HepG2 (cell line): ENCODE measurements around the gene UBAP2L. TPM values are rescaled to one million over a fixed set of nuclear protein-coding genes. Genes with fewer than 3 reads are reported as not detected.
A peak's percentile ranks its signal among the peaks of the same experiment; 100 is the strongest.

Source experiments
- ATAC-seq: fragments of 200-7000 bp; cut with Tn5 transposase; 3 replicates; pipeline ENCODE4 v1.9.1; 2020; ENCODE audit warnings: mild to moderate bottlenecking, moderate library complexity
- BruUV-seq: library from RNA; stranded (reverse); fragments of 400-500 nt; replicated peaks from 2 replicates; lab custom pipeline; 2021; lab: Mats Ljungman, UMichigan
- CTCF ChIA-PET: fragments of 300-600 bp; formaldehyde crosslinking; extraction: SDS; loops from one replicate; lab custom pipeline; 2021; ENCODE audit warnings: low total read pairs, inconsistent platforms, low intra/inter-chr PET ratio; lab: Yijun Ruan, JAX
- POLR2A ChIA-PET: fragments of 350-600 bp; sonication (Branson Sonifier 250); formaldehyde crosslinking; loops from one replicate; lab custom pipeline; 2020; ENCODE audit warnings: antibody characterized with exemption, inconsistent platforms; lab: Yijun Ruan, JAX
- DNase-seq: peaks from one replicate; pipeline ENCODE4 v3.0.0-alpha.2; 2015; ENCODE audit warnings: low spot score
- FAIRE-seq: peaks from 3 replicates; lab custom pipeline; 2011; peaks lifted over from hg19 to GRCh38; lab: Jason Lieb, UNC
- H2AFZ ChIP-seq: one replicate; pipeline ENCODE4 v1.6.1; 2011; ENCODE audit warnings: low read length, inconsistent platforms
- H3K27ac ChIP-seq: fragments of 300-600 bp; 3 replicates; pipeline ENCODE4 v1.8.0; 2011; ENCODE audit warnings: mixed run types, mild to moderate bottlenecking, mixed read lengths, low read length, inconsistent platforms; ENCODE audit not compliant: insufficient read depth; ENCODE audit errors: extremely low read length
- H3K27me3 ChIP-seq, 2 experiments: fragments of 200-600 bp in 1 of 2; 2 replicates in 1 of 2; 3 replicates in 1 of 2; pipeline versions ENCODE4 v1.6.0 to v1.8.0; 2011; ENCODE audit warnings: low read length in 2 of 2, mild to moderate bottlenecking in 2 of 2, moderate library complexity in 2 of 2, inconsistent platforms in 1 of 2; ENCODE audit not compliant: insufficient read depth in 2 of 2, control insufficient read depth in 1 of 2
- H3K36me3 ChIP-seq, 2 experiments: fragments of 200-600 bp in 1 of 2; replicated peaks in 1 of 2; 2 replicates in 1 of 2; 3 replicates in 1 of 2; pipeline versions ENCODE4 v1.5.1 to v1.8.0; 2011; ENCODE audit warnings: low read length in 2 of 2, inconsistent platforms in 1 of 2; ENCODE audit not compliant: insufficient read depth in 2 of 2, control insufficient read depth in 1 of 2
- H3K4me1 ChIP-seq: 2 replicates; pipeline ENCODE4 v1.5.1; 2012; ENCODE audit warnings: low read length, inconsistent platforms; ENCODE audit not compliant: insufficient read depth
- H3K4me2 ChIP-seq: 2 replicates; pipeline ENCODE4 v1.6.0; 2011; ENCODE audit warnings: low read depth, low read length, inconsistent platforms
- H3K4me3 ChIP-seq, 3 experiments: fragments of 200-600 bp in 1 of 3; sonication (generic), shearing (Covaris generic) in 1 of 3; replicated peaks in 1 of 3; 2 replicates each; pipeline ENCODE4 v1.5.1; 2011 to 2016; ENCODE audit warnings: low read length in 3 of 3, inconsistent platforms in 2 of 3, low read depth in 2 of 3, mild to moderate bottlenecking in 2 of 3, control low read depth in 1 of 3, mixed read lengths in 1 of 3; ENCODE audit not compliant: insufficient read depth in 1 of 3
- H3K79me2 ChIP-seq: one replicate; pipeline ENCODE4 v1.6.1; 2011; ENCODE audit warnings: low read length, inconsistent platforms; ENCODE audit not compliant: insufficient read depth
- H3K9ac ChIP-seq: 2 replicates; pipeline ENCODE4 v1.6.0; 2011; ENCODE audit warnings: mild to moderate bottlenecking, low read depth, low read length, inconsistent platforms; ENCODE audit not compliant: insufficient read depth
- H3K9me3 ChIP-seq: 2 replicates; pipeline ENCODE4 v1.5.1; 2012; ENCODE audit warnings: mild to moderate bottlenecking, low read length
- H4K20me1 ChIP-seq: 2 replicates; pipeline ENCODE4 v1.6.0; 2011; ENCODE audit warnings: inconsistent platforms, mild to moderate bottlenecking, low read length, moderate library complexity; ENCODE audit not compliant: insufficient read depth
- AHR ChIP-seq: IDR thresholded peaks from 2 replicates; pipeline ENCODE4 v1.6.1; 2018; ENCODE audit warnings: missing genetic modification reagents, missing compliant biosample characterization
- CEBPB ChIP-seq: IDR thresholded peaks from 2 replicates; pipeline ENCODE4 v1.6.1; 2011; ENCODE audit warnings: low read depth, low read length, improper control_type of control experiment, borderline replicate concordance
- JUNB ChIP-seq: sonication (generic); formaldehyde crosslinking; IDR thresholded peaks from 2 replicates; pipeline ENCODE4 v1.8.0; 2022; ENCODE audit warnings: missing genetic modification reagents, mild to moderate bottlenecking, borderline replicate concordance
- LCORL ChIP-seq, 2 experiments: fragments of 450-650 bp in 1 of 2; sonication (generic) in 1 of 2; formaldehyde crosslinking in 1 of 2; IDR thresholded peaks; 2 replicates each; pipeline versions ENCODE4 v1.5.0 to v1.6.1; 2017 to 2020; ENCODE audit warnings: antibody characterized with exemption in 1 of 2, missing genetic modification reagents in 1 of 2
- MED1 ChIP-seq: sonication (generic); formaldehyde crosslinking; IDR thresholded peaks from 2 replicates; pipeline ENCODE4 v1.4.0; 2020; ENCODE audit warnings: missing genetic modification reagents
- NFATC3 ChIP-seq: sonication (generic); formaldehyde crosslinking; IDR thresholded peaks from 2 replicates; pipeline ENCODE4 v1.5.1; 2020; ENCODE audit warnings: mild to moderate bottlenecking, missing genetic modification reagents
- SRF ChIP-seq: IDR thresholded peaks from 2 replicates; pipeline ENCODE4 v1.6.1; 2011; ENCODE audit warnings: mild to moderate bottlenecking, low read depth, low read length, moderate library complexity
- YEATS2 ChIP-seq: sonication (generic); formaldehyde crosslinking; IDR thresholded peaks from 2 replicates; pipeline ENCODE4 v1.4.0; 2020; ENCODE audit warnings: missing genetic modification reagents, borderline replicate concordance
- ZIK1 ChIP-seq: sonication (generic); formaldehyde crosslinking; IDR thresholded peaks from 2 replicates; pipeline ENCODE4 v1.5.0; 2020; ENCODE audit warnings: mild to moderate bottlenecking, low read depth, missing genetic modification reagents, borderline replicate concordance
- ZNF230 ChIP-seq: sonication (generic); formaldehyde crosslinking; IDR thresholded peaks from 2 replicates; pipeline ENCODE4 v1.4.0; 2020; ENCODE audit warnings: mild to moderate bottlenecking, missing genetic modification reagents
- ZNF605 ChIP-seq: sonication (generic); formaldehyde crosslinking; IDR thresholded peaks from 2 replicates; pipeline ENCODE4 v1.8.0; 2022; ENCODE audit warnings: mild to moderate bottlenecking, missing genetic modification reagents
- ZNF773 ChIP-seq: sonication (generic); formaldehyde crosslinking; IDR thresholded peaks from 2 replicates; pipeline ENCODE4 v1.4.0; 2020; ENCODE audit warnings: missing genetic modification reagents, borderline replicate concordance
- WGBS: methylation state at CpG from one replicate; pipeline ENCODE4 v1.1.6; 2017; ENCODE audit warnings: low lambda C conversion rate; 5-methylcytosine and 5-hydroxymethylcytosine counted together
- in situ Hi-C: cut with HindIII; loops from 2 replicates; pipeline ENCODE4 v1.10.0; 2017; ENCODE audit warnings: low pct_unique_long_range_greater_than_20kb; ENCODE audit not compliant: extremely low pct_ligation_motif_present
- intact Hi-C: fragments of 100-400 bp; cut with micrococcal nuclease; formaldehyde crosslinking; loops from one replicate; pipeline ENCODE4 v1.10.0; 2022; ENCODE audit not compliant: unreplicated experiment
- polyA plus RNA-seq, 8 experiments: library from polyadenylated mRNA; depleted of rRNA in 3 of 8; stranded (reverse) in 7 of 8; unstranded in 1 of 8; fragments of >200 nt; fragmentation: Illumina TruSeq in 4 of 8; extraction: Trizol in 4 of 8; gene quantifications; 2 replicates each; pipeline versions ENCODE4 v1.2.1 to v1.2.3, GENCODE V29; 2011 to 2016; ENCODE audit warnings: low read depth in 4 of 8, missing spikeins in 1 of 8, mixed read lengths in 1 of 8; ENCODE audit not compliant: insufficient read depth in 1 of 8
- total RNA-seq, 5 experiments: library from RNA; depleted of rRNA; stranded (reverse); fragments of >200 nt; fragmentation: Illumina TruSeq; extraction: Trizol; gene quantifications; 2 replicates each; pipeline ENCODE4 v1.2.3, GENCODE V29; 2016; ENCODE audit warnings: low read depth in 1 of 5
- TF ChIP-seq, protein P1 (sequence below): sonication (generic); formaldehyde crosslinking; IDR thresholded peaks from 2 replicates; pipeline ENCODE4 v1.8.1; 2023; ENCODE audit warnings: mild to moderate bottlenecking, missing genetic modification reagents, borderline replicate concordance
- TF ChIP-seq, protein P2 (sequence below): sonication (generic); formaldehyde crosslinking; conservative IDR thresholded peaks from 2 replicates; pipeline ENCODE4 v1.8.1; 2023; ENCODE audit warnings: missing genetic modification reagents

Gene UBAP2L
- total and polyA plus RNA-seq, 2 of the 13 experiments (the other 11 are each of a cell fraction or from before 2014, with no cell fraction given) = 74.2 to 159 TPM

DNA sequence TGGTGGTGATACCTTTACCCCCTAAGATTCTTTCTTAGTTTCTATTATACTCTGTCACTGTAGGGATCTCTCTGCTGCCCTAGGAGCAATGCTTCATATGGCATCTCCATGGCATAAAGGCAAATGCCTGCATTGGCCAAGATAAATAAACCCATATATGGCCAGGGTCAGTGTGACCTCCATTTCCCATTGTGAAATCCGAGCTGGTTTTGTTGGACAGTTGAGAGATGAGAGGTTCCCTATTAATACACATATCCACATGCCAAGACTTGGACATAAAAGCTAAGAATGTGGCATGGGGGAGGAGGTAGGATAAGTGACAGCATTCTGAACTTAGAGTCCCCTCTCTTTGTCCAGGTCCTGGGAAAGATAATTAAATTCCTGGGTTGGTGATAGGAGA is 30.2 kb upstream of the UBAP2L start:
- ChIA-PET CTCF (no interaction called here), POLR2A (interaction anchor here (0.8 kb wide), 1 partner anchor 30 kb away, joined by 3 read pairs; a partner anchor contains a TSS)
- BruUV-seq = no TSS peak
- Histone ChIP-seq H3K4me3 (no peak overlapping the region), H3K9ac (no peak overlapping the region), H3K79me2 (no peaks in the 10 kb centered on the region), H4K20me1 (no peaks in the 10 kb centered on the region), H3K27me3 (peaks cover 0 to 10% of the 10 kb centered on the region in 2 experiments; a peak in 2 of 5 replicates), H3K4me2 (no peak overlapping the region), H3K36me3 (no peaks in the 10 kb centered on the region), H2AFZ (no peak overlapping the region), H3K9me3 (no peaks in the 10 kb centered on the region), H3K27ac (no peak overlapping the region), H3K4me1 (peaks cover 58% of the 10 kb centered on the region)
- intact Hi-C loops (loop anchor here (10.0 kb wide), 1 partner anchor 144 kb away; no protein-coding TSS in a partner anchor), in situ Hi-C loops (no loop called here)
- TF ChIP-seq AHR (CRISPR knock-in tag) (no peak), SRF (peak; percentile 91), MED1 (CRISPR knock-in tag) (no peak), YEATS2 (no peak), ZNF230 (no peak), LCORL (IDR thresholded peaks at IDR 0.05) (no peak), LCORL (CRISPR knock-in tag; IDR thresholded peaks at IDR 0.05) (no peak), JUNB (CRISPR knock-in tag) (no peak), CEBPB (peak; percentile 60), ZNF605 (CRISPR knock-in tag) (no peak), ZIK1 (CRISPR knock-in tag) (no peak), ZNF773 (CRISPR knock-in tag) (no peak), NFATC3 (CRISPR knock-in tag) (no peak)
- TF ChIP-seq, protein P1, sequence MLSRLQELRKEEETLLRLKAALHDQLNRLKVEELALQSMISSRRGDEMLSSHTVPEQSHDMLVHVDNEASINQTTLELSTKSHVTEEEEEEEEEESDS (CRISPR knock-in tag) = no peak
- TF ChIP-seq, protein P2, sequence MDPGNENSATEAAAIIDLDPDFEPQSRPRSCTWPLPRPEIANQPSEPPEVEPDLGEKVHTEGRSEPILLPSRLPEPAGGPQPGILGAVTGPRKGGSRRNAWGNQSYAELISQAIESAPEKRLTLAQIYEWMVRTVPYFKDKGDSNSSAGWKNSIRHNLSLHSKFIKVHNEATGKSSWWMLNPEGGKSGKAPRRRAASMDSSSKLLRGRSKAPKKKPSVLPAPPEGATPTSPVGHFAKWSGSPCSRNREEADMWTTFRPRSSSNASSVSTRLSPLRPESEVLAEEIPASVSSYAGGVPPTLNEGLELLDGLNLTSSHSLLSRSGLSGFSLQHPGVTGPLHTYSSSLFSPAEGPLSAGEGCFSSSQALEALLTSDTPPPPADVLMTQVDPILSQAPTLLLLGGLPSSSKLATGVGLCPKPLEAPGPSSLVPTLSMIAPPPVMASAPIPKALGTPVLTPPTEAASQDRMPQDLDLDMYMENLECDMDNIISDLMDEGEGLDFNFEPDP (CRISPR knock-in tag) = no peak
- DNase-seq = peak; percentile 44
- ATAC-seq = no peak
- WGBS = 0% methylated on average over 1 of the region's 1 CpG
- FAIRE-seq = no peak
